HCT116 (cell line): Measurements from ENCODE around the gene ACAD9. TPM values are rescaled to one million over a fixed set of nuclear protein-coding genes. Genes with fewer than 3 reads are reported as not detected.

ENCODE experiments used
- ATAC-seq: fragments of 200-7000 bp; cut with Tn5 transposase; 2 replicates; pipeline ENCODE4 v1.9.1; 2020; ENCODE audit warnings: mild to moderate bottlenecking, moderate library complexity
- BruUV-seq: library from RNA; stranded (reverse); fragments of 400-500 nt; replicated peaks from 2 replicates; lab custom pipeline; 2021; lab: Mats Ljungman, UMichigan
- CTCF ChIA-PET: fragments of 300-600 bp; sonication (Branson Sonifier 250); formaldehyde crosslinking; loops from one replicate; lab custom pipeline; 2021; ENCODE audit warnings: antibody characterized with exemption; lab: Charles Lee
- POLR2A ChIA-PET: fragments of 300-600, 350-600 bp; sonication (Branson Sonifier 250); formaldehyde crosslinking; loops from one replicate; lab custom pipeline; 2021; ENCODE audit warnings: antibody characterized with exemption; lab: Charles Lee
- RAD21 ChIA-PET, 2 experiments: fragments of 300-600 bp; sonication (Branson Sonifier 250); formaldehyde crosslinking; loops; one replicate each; lab custom pipeline; 2023; ENCODE audit warnings: low total read pairs in 2 of 2; ENCODE audit not compliant: uncharacterized antibody in 2 of 2, unreplicated experiment in 2 of 2, low non-redundant PET in 1 of 2; lab: Charles Lee
- DNase-seq: peaks from one replicate; pipeline ENCODE4 v3.0.0-alpha.2; 2010; ENCODE audit warnings: low read depth, low spot score
- H2AFZ ChIP-seq: fragments of 200-600 bp; shearing (Covaris generic), sonication (generic); 2 replicates; pipeline ENCODE4 v1.6.1; 2017; ENCODE audit warnings: low read depth, mixed run types, mixed read lengths, antibody characterized with exemption, low read length; ENCODE audit not compliant: poor library complexity, severe bottlenecking
- H3K27ac ChIP-seq: 2 replicates; pipeline ENCODE4 v1.5.1; 2012; ENCODE audit warnings: low read depth, low read length
- H3K27me3 ChIP-seq: fragments of 200-600 bp; sonication (generic); 2 replicates; pipeline ENCODE4 v1.6.1; 2016; ENCODE audit warnings: mixed run types, low read length, mixed read lengths; ENCODE audit not compliant: insufficient read depth
- H3K36me3 ChIP-seq, 2 experiments: fragments of 200-500 bp in 1 of 2; fragments of 200-600 bp in 1 of 2; sonication (Bioruptor generic) in 1 of 2; sonication (generic) in 1 of 2; 2 replicates each; pipeline versions ENCODE4 v1.5.1 to v1.6.1; 2014 to 2016; ENCODE audit warnings: low read length in 2 of 2, inconsistent platforms in 1 of 2, mixed read lengths in 1 of 2, mixed run types in 1 of 2; ENCODE audit not compliant: insufficient read depth in 2 of 2, control insufficient read depth in 1 of 2
- H3K4me1 ChIP-seq, 2 experiments: fragments of 200-600 bp in 1 of 2; sonication (generic) in 1 of 2; 2 replicates each; pipeline versions ENCODE4 v1.5.1 to v1.6.1; 2012 to 2017; ENCODE audit warnings: low read length in 2 of 2, inconsistent platforms in 1 of 2, mild to moderate bottlenecking in 1 of 2, mixed read lengths in 1 of 2, mixed run types in 1 of 2, moderate library complexity in 1 of 2; ENCODE audit not compliant: insufficient read depth in 2 of 2, control insufficient read depth in 1 of 2
- H3K4me2 ChIP-seq: fragments of 200-600 bp; sonication (generic); 2 replicates; pipeline ENCODE4 v1.6.1; 2017; ENCODE audit warnings: mixed run types, low read length, mixed read lengths
- H3K4me3 ChIP-seq, 2 experiments: fragments of 200-600 bp in 1 of 2; sonication (generic) in 1 of 2; replicated peaks in 1 of 2; 2 replicates each; pipeline ENCODE4 v1.5.1; 2011 to 2016; ENCODE audit warnings: low read length in 2 of 2, control low read depth in 1 of 2, low read depth in 1 of 2, mild to moderate bottlenecking in 1 of 2, mixed read lengths in 1 of 2, mixed run types in 1 of 2
- H3K79me2 ChIP-seq: fragments of 200-600 bp; sonication (generic); 2 replicates; pipeline ENCODE4 v1.6.1; 2017; ENCODE audit warnings: mild to moderate bottlenecking, mixed run types, low read length, moderate library complexity, mixed read lengths; ENCODE audit not compliant: insufficient read depth
- H3K9ac ChIP-seq: fragments of 200-600 bp; sonication (generic); 2 replicates; pipeline ENCODE4 v1.6.1; 2016; ENCODE audit warnings: low read length, mixed read lengths
- H3K9me2 ChIP-seq: fragments of 200-600 bp; sonication (generic), shearing (Covaris generic); 2 replicates; pipeline ENCODE4 v1.6.1; 2017; ENCODE audit warnings: mixed run types, mild to moderate bottlenecking, moderate library complexity; ENCODE audit not compliant: insufficient read depth
- H3K9me3 ChIP-seq, 2 experiments: fragments of 200-500 bp in 1 of 2; fragments of 200-600 bp in 1 of 2; sonication (Bioruptor generic) in 1 of 2; sonication (generic) in 1 of 2; 2 replicates each; pipeline ENCODE4 v1.6.1; 2014 to 2017; ENCODE audit warnings: low read length in 2 of 2, mixed read lengths in 2 of 2, inconsistent platforms in 1 of 2, low read depth in 1 of 2, mild to moderate bottlenecking in 1 of 2, mixed run types in 1 of 2, moderate library complexity in 1 of 2; ENCODE audit not compliant: control insufficient read depth in 1 of 2, insufficient read depth in 1 of 2
- H4K20me1 ChIP-seq: fragments of 200-600 bp; sonication (generic), shearing (Covaris generic); 2 replicates; pipeline ENCODE4 v1.6.1; 2017; ENCODE audit warnings: mixed run types, mild to moderate bottlenecking, moderate library complexity; ENCODE audit not compliant: insufficient read depth
- CBX3 ChIP-seq: IDR thresholded peaks from 2 replicates; pipeline ENCODE4 v1.6.1; 2012; ENCODE audit warnings: low read depth
- CEBPB ChIP-seq: IDR thresholded peaks from 2 replicates; pipeline ENCODE4 v1.6.1; 2012; ENCODE audit warnings: low read depth
- EGR1 ChIP-seq: IDR thresholded peaks from 2 replicates; pipeline ENCODE4 v1.6.1; 2012; ENCODE audit warnings: low read depth
- ELF1 ChIP-seq: IDR thresholded peaks from 2 replicates; pipeline ENCODE4 v1.6.1; 2012; ENCODE audit warnings: low read depth, borderline replicate concordance
- EZH2phosphoT487 ChIP-seq: fragments of 200-600 bp; IDR thresholded peaks from 2 replicates; pipeline ENCODE4 v1.6.1; 2018; ENCODE audit warnings: antibody characterized with exemption, borderline replicate concordance
- POLR2A ChIP-seq: IDR thresholded peaks from 2 replicates; pipeline ENCODE4 v1.7.0; 2011; ENCODE audit warnings: borderline replicate concordance; ENCODE audit not compliant: insufficient read depth, insufficient read length; ENCODE audit errors: extremely low read depth
- RAD21 ChIP-seq: IDR thresholded peaks from 2 replicates; pipeline ENCODE4 v1.6.1; 2012; ENCODE audit warnings: low read depth, mild to moderate bottlenecking
- SP1 ChIP-seq: IDR thresholded peaks from 2 replicates; pipeline ENCODE4 v1.6.1; 2012; ENCODE audit warnings: low read depth
- SRF ChIP-seq: IDR thresholded peaks from 2 replicates; pipeline ENCODE4 v1.6.1; 2012; ENCODE audit warnings: low read depth
- TCF7L2 ChIP-seq: IDR thresholded peaks from 2 replicates; pipeline ENCODE4 v1.7.0; 2011; ENCODE audit warnings: borderline replicate concordance, inconsistent platforms; ENCODE audit not compliant: insufficient read depth, insufficient read length; ENCODE audit errors: extremely low read depth
- YY1 ChIP-seq: IDR thresholded peaks from 2 replicates; pipeline ENCODE4 v1.6.1; 2011; ENCODE audit warnings: low read length, low read depth, moderate library complexity, mild to moderate bottlenecking; ENCODE audit not compliant: insufficient replicate concordance; ENCODE audit errors: extremely low read depth
- ZNF274 ChIP-seq: fragments of 200-500 bp; sonication (Bioruptor generic); IDR thresholded peaks from 2 replicates; pipeline ENCODE4 v1.6.1; 2014; ENCODE audit warnings: mild to moderate bottlenecking, low read depth, low read length, inconsistent platforms
- intact Hi-C: fragments of 100-400 bp; cut with micrococcal nuclease; formaldehyde crosslinking; loops from 2 replicates; pipeline ENCODE4 v1.10.0; 2022
- total RNA-seq: library from RNA; stranded (reverse); gene quantifications from one replicate; pipeline ENCODE4 v1.2.1, GENCODE V29; 2021; ENCODE audit not compliant: unreplicated experiment
- TF ChIP-seq, protein P1 (sequence below): IDR thresholded peaks from 2 replicates; pipeline ENCODE4 v1.6.1; 2012

Gene ACAD9
- total RNA-seq, 1 experiment from 2014 or later: 55.8 TPM

DNA sequence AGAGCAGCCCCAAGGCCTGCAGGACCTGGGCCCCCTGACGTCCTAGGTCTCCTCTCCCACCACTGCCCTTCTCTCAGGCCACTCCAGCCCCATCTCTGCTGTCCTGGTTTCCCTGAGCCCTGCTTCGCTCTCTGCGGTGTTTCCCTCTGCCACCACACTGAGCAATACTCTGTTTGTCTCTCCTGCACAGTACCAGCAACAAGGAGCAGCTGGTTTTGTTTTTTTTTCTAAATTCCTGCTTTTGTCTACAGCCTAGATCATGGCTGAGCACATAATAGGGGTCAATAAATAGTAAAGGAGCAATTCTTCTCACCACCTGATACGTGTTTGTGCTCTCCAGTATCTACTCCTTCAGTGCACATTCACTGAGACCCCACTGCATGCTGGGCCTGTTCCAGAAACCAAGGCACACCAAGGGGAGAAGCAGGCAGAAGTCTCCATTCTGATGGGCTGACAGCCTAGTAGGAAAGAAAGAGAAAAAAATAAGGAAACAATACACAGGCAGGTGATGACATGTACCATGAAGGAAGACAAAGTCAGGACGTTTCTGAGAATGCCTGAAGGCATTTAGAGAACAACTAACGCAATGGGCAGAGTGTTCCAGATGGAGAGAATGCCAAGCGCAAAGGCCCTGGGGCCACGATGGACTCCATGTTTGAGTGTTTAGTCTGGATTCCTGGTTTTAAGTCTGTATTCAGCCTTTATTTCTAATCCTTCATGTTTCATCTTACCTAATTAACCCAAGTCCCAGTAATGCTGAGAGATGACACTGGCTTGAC is 6.0 kb upstream of the ACAD9 start:
- Histone ChIP-seq H3K9me3 (no peaks in the 10 kb centered on the region), H3K27ac (no peak overlapping the region), H3K4me1 (peaks cover 7 to 14% of the 10 kb centered on the region in 2 experiments; a peak in 3 of 4 replicates), H2AFZ (no peak overlapping the region), H3K4me3 (no peak overlapping the region), H3K9me2 (no peaks in the 10 kb centered on the region), H3K9ac (no peak overlapping the region), H3K36me3 (no peaks in the 10 kb centered on the region; a peak in 1 of 4 replicates), H3K27me3 (no peaks in the 10 kb centered on the region), H3K79me2 (peaks cover 8% of the 10 kb centered on the region), H4K20me1 (no peaks in the 10 kb centered on the region), H3K4me2 (no peak overlapping the region)
- TF ChIP-seq YY1 (no peak), TCF7L2 (no peak), CEBPB (no peak), RAD21 (no peak), ZNF274 (no peak)
- BruUV-seq: no TSS peak
- ChIA-PET RAD21 (no interaction called here), CTCF (no interaction called here), POLR2A (no interaction called here)
- DNase-seq (no peak), ATAC-seq (no peak)
- intact Hi-C loops: no loop called here

DNA sequence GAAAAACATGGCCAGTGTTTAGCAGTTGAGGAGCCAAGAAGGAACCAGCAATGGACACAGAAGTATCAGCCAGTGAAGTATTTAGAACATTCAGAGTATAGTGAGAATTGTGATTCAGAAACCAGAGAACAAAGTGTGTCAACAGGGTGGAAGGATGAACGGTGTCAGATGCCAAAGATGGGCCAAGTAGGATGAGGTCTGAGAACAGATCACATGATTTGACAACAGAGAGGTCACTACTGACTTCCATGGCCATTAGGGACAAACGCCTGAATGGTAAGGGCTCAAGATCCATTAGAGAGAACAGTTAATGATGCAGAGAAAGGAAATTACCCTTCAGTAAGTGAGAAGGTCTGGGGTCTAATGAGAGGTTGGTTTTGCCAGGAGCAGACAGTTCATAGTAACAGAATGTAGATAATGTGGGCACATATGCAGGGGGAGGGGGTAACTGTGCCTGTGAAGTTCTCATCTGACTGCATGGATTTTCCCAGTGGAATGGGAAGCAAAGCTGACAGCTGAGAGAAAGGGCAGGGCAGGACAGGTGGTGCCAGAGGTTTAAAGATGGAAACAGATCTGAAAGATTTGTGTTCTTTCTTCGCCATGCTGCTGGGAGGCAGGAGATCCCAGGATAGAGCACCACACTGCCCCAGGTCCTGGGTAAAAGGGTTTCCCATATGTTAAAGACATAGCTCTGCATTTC is 4.8 kb upstream of the ACAD9 start:
- Histone ChIP-seq H3K4me1 (peaks cover 7 to 14% of the 10 kb centered on the region in 2 experiments; a peak in 3 of 4 replicates), H3K27me3 (no peaks in the 10 kb centered on the region), H3K4me3 (no peak overlapping the region), H3K9ac (no peak overlapping the region), H3K79me2 (peaks cover 16% of the 10 kb centered on the region), H2AFZ (no peak overlapping the region), H3K4me2 (no peak overlapping the region), H3K9me2 (no peaks in the 10 kb centered on the region), H3K36me3 (no peaks in the 10 kb centered on the region; a peak in 1 of 4 replicates), H4K20me1 (no peaks in the 10 kb centered on the region), H3K9me3 (no peaks in the 10 kb centered on the region), H3K27ac (no peak overlapping the region)
- no TSS peak for BruUV-seq
- intact Hi-C loops: no loop called here
- DNase-seq (no peak), ATAC-seq (no peak)
- TF ChIP-seq SRF: no peak
- TF ChIP-seq CBX3: no peak
- TF ChIP-seq ELF1: no peak
- no peak for TF ChIP-seq POLR2A
- TF ChIP-seq RAD21: no peak
- no peak for TF ChIP-seq TCF7L2
- TF ChIP-seq YY1: no peak
- TF ChIP-seq EZH2phosphoT487: no peak
- no peak for TF ChIP-seq SP1
- TF ChIP-seq ZNF274: no peak
- TF ChIP-seq, protein P1, sequence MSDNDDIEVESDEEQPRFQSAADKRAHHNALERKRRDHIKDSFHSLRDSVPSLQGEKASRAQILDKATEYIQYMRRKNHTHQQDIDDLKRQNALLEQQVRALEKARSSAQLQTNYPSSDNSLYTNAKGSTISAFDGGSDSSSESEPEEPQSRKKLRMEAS: no peak
- TF ChIP-seq EGR1: no peak
- ChIA-PET CTCF (interaction anchor here (0.8 to 1.0 kb wide), 3 partner anchors 9 to 95 kb away, joined by 3 to 4 read pairs (median 3); no protein-coding TSS in a partner anchor), RAD21 (interaction anchor here in 1 of 2 experiments (0.9 kb wide), 1 partner anchor 179 kb away, joined by 5 read pairs; no protein-coding TSS in a partner anchor), POLR2A (no interaction called here)
